GM23338 (cell line): ENCODE measurements around the gene SF3B3. TPM values are rescaled to one million over a fixed set of nuclear protein-coding genes. Genes with fewer than 3 reads are reported as not detected.

Experiments
- ATAC-seq: fragments of 200-7000 bp; cut with Tn5 transposase; 3 replicates; pipeline ENCODE4 v1.9.1; 2020
- DNase-seq: peaks from one replicate; pipeline ENCODE4 v3.0.0-alpha.2; 2015; ENCODE audit warnings: low spot score
- H2AFZ ChIP-seq: fragments of 200-600 bp; sonication (generic); 2 replicates; pipeline ENCODE4 v1.8.0; 2016; ENCODE audit warnings: antibody characterized with exemption, mild to moderate bottlenecking, moderate library complexity
- H3F3A ChIP-seq: fragments of 200-600 bp; sonication (generic); replicated peaks from 2 replicates; pipeline ENCODE4 v1.8.0; 2017; ENCODE audit warnings: antibody characterized with exemption, mixed run types, low read depth
- H3K27ac ChIP-seq: fragments of 200-600 bp; sonication (generic); 2 replicates; pipeline ENCODE4 v1.6.1; 2016; ENCODE audit warnings: low read depth
- H3K27me3 ChIP-seq: fragments of 200-600 bp; sonication (generic); 2 replicates; pipeline ENCODE4 v1.8.0; 2016; ENCODE audit warnings: mild to moderate bottlenecking, mixed run types, moderate library complexity; ENCODE audit not compliant: insufficient read depth
- H3K36me3 ChIP-seq: fragments of 200-600 bp; sonication (generic); 2 replicates; pipeline ENCODE4 v1.8.0; 2016; ENCODE audit warnings: mild to moderate bottlenecking; ENCODE audit not compliant: insufficient read depth
- H3K4me1 ChIP-seq: fragments of 200-600 bp; sonication (generic); 2 replicates; pipeline ENCODE4 v1.8.0; 2016; ENCODE audit warnings: mild to moderate bottlenecking, moderate library complexity; ENCODE audit not compliant: insufficient read depth
- H3K4me2 ChIP-seq: fragments of 200-600 bp; sonication (generic); 2 replicates; pipeline ENCODE4 v1.7.1; 2017; ENCODE audit warnings: mixed run types
- H3K4me3 ChIP-seq: fragments of 200-600 bp; sonication (generic); 2 replicates; pipeline ENCODE4 v1.6.1; 2016; ENCODE audit warnings: mixed run types
- H3K79me2 ChIP-seq: fragments of 200-600 bp; sonication (generic); replicated peaks from 2 replicates; pipeline ENCODE4 v1.8.0; 2017; ENCODE audit warnings: mild to moderate bottlenecking; ENCODE audit not compliant: insufficient read depth
- H3K9me2 ChIP-seq: fragments of 200-600 bp; sonication (generic); 2 replicates; pipeline ENCODE4 v1.8.0; 2017; ENCODE audit not compliant: insufficient read depth
- H4K20me1 ChIP-seq: fragments of 200-600 bp; sonication (generic); replicated peaks from 2 replicates; pipeline ENCODE4 v1.8.0; 2017; ENCODE audit warnings: mild to moderate bottlenecking; ENCODE audit not compliant: insufficient read depth
- H3K27ac Mint-ChIP-seq: 2 replicates; pipeline ENCODE4 v1.8.0; 2020; ENCODE audit warnings: inconsistent platforms, mild to moderate bottlenecking, moderate library complexity, mixed read lengths
- H3K27me3 Mint-ChIP-seq: 3 replicates; pipeline ENCODE4 v1.8.0; 2022; ENCODE audit warnings: low read depth, mild to moderate bottlenecking, moderate library complexity, mixed read lengths, inconsistent platforms; ENCODE audit not compliant: insufficient read depth, poor library complexity
- H3K36me3 Mint-ChIP-seq: 3 replicates; pipeline ENCODE4 v1.8.0; 2021; ENCODE audit warnings: low read depth, mild to moderate bottlenecking, inconsistent platforms, moderate library complexity, mixed read lengths
- H3K4me1 Mint-ChIP-seq: 3 replicates; pipeline ENCODE4 v1.8.0; 2020; ENCODE audit warnings: mild to moderate bottlenecking, inconsistent platforms, mixed read lengths
- H3K4me3 Mint-ChIP-seq: 3 replicates; pipeline ENCODE4 v1.8.0; 2021; ENCODE audit warnings: moderate library complexity, mild to moderate bottlenecking, inconsistent platforms, mixed read lengths
- H3K9me3 Mint-ChIP-seq: 3 replicates; pipeline ENCODE4 v1.8.0; 2020; ENCODE audit warnings: moderate library complexity, mild to moderate bottlenecking, inconsistent platforms, mixed read lengths
- CTCF ChIP-seq, 2 experiments: fragments of 200-600 bp in 1 of 2; sonication (generic) in 1 of 2; conservative IDR thresholded peaks; 2 replicates each; pipeline versions ENCODE4 v1.5.1 to v1.6.1; 2016 to 2017; ENCODE audit warnings: antibody characterized with exemption in 2 of 2, low read depth in 2 of 2, mild to moderate bottlenecking in 2 of 2, moderate library complexity in 1 of 2
- ETS1 ChIP-seq: IDR thresholded peaks from 2 replicates; pipeline ENCODE4 v1.6.1; 2016; ENCODE audit warnings: antibody characterized with exemption
- EZH2 ChIP-seq: fragments of 200-600 bp; sonication (generic); IDR thresholded peaks from one replicate; pipeline ENCODE4 v1.8.0; 2017; ENCODE audit warnings: antibody characterized with exemption, mild to moderate bottlenecking, low read depth; ENCODE audit not compliant: unreplicated experiment
- EZH2phosphoT487 ChIP-seq: fragments of 200-600 bp; sonication (generic); IDR thresholded peaks from one replicate; pipeline ENCODE4 v1.8.1; 2018; ENCODE audit warnings: antibody characterized with exemption; ENCODE audit not compliant: unreplicated experiment
- JUNB ChIP-seq: IDR thresholded peaks from one replicate; pipeline ENCODE4 v1.6.1; 2016; ENCODE audit warnings: antibody characterized with exemption; ENCODE audit not compliant: unreplicated experiment
- NANOG ChIP-seq: IDR thresholded peaks from 2 replicates; pipeline ENCODE4 v1.6.1; 2016; ENCODE audit warnings: antibody characterized with exemption, borderline replicate concordance
- POLR2AphosphoS5 ChIP-seq: IDR thresholded peaks from 2 replicates; pipeline ENCODE4 v1.6.1; 2016; ENCODE audit warnings: antibody characterized with exemption, low read depth
- REST ChIP-seq: IDR thresholded peaks from one replicate; pipeline ENCODE4 v1.6.1; 2018; ENCODE audit warnings: antibody characterized with exemption; ENCODE audit not compliant: unreplicated experiment
- STAT1 ChIP-seq: IDR thresholded peaks from one replicate; pipeline ENCODE4 v1.6.1; 2016; ENCODE audit warnings: antibody characterized with exemption; ENCODE audit not compliant: unreplicated experiment
- ZNF114 ChIP-seq: fragments of 250-450 bp; sonication (Bioruptor Pico); IDR thresholded peaks from 2 replicates; pipeline ENCODE4 v1.5.0; 2020; ENCODE audit warnings: mild to moderate bottlenecking, moderate library complexity
- ZNF331 ChIP-seq: fragments of 250-450 bp; sonication (Bioruptor Pico); IDR thresholded peaks from 2 replicates; pipeline ENCODE4 v1.5.0; 2020; ENCODE audit warnings: low read depth, mild to moderate bottlenecking, moderate library complexity
- long read RNA-seq: library from polyadenylated mRNA; unstranded; transcript quantifications from one replicate; pipeline ENCODE4 v2.0.0, GENCODE V29; 2020; ENCODE audit not compliant: unreplicated experiment
- polyA plus RNA-seq: library from polyadenylated mRNA; unstranded; fragments of >200 nt; fragmentation: Nextera tagmentation; extraction: Ambion mirVana; gene quantifications from 2 replicates; pipeline ENCODE4 v1.2.1, GENCODE V29; 2016
- total RNA-seq: library from RNA; depleted of rRNA; stranded (reverse); fragments of >200 nt; shearing (Covaris generic); gene quantifications from 2 replicates; pipeline ENCODE4 v1.2.3, GENCODE V29; 2014; rRNA removed

SF3B3 gene
- total RNA-seq (289 and 316 TPM in 2 replicates), polyA plus RNA-seq (202 and 203 TPM in 2 replicates)
- long read RNA-seq, full-length matches to known transcripts = 8 of 17 reads
- long read RNA-seq, partial matches to known transcripts = 5 of 17 reads
- long read RNA-seq, other reads (novel, unspliced or antisense) = 4 of 17 reads

DNA sequence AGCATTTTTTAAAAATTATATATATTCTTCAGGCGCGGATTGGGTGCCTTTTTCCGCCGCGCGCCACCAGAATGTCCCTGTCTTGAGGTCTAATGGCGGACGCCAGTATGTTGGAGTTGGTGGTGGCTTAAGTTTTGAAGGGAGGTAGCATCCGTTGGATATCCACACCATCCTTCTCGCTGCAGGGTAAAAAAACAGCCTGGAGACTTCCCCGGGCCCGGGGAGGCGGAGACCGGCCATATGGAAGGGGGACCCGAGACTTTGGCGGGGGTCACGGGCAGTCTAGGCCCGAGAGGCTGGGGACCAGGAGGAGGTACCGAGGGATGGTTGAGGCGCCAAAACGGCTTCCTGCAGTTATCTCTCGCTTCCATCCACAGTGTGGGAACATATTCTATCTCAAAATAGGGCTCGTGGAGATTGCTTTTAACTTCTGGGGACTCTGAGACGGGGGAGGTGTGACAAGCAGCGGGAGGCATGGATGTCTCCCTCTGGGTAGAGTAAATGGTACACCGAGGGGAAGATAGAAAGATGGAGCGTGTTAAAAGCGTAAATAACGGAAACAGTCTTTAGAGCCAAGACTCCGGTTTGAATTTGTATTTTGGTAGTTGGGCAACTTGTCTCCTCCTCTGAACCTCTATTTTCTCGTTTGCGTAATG lies at the start of gene SF3B3:
SF3B3 (plus strand) TSS at position 74 of the 656 bp plus-strand sequence. CDS start 2,841 bp downstream, outside the sequence.
- H4K20me1 ChIP-seq = peaks cover 34% of the 10 kb centered on the region
- peaks cover 52% of the 10 kb centered on the region for H3K36me3 Mint-ChIP-seq
- H3F3A ChIP-seq = peaks cover 19% of the 10 kb centered on the region

DNA sequence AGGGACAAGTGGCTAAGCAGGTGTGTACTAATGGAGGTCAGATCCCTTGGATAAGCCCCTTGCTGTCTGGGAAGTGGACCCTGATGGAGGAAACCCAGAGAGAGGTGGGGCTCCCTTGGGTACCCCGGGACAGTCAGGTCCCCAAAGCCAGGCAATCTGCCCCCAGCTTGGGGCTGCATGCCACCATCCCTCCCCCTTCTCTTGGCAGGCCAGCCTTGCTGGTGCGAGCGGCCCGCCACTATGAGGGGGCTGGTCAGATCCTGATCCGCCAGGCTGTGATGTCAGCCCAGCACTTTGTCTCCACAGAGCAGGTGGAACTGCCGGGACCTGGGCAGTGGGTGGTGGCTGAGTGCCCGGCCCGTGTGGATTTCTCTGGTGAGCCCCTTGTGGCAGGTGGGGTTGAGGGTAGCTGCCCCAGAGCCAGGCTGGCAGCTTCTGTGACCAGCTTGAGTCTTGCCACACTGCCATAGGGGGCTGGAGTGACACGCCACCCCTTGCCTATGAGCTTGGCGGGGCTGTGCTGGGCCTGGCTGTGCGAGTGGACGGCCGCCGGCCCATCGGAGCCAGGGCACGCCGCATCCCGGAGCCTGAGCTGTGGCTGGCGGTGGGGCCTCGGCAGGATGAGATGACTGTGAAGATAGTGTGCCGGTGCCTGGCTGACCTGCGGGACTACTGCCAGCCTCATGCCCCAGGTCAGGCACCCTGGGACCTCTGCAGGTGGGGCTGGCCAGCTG lies 49.1 kb upstream of the SF3B3 start:
- Histone ChIP-seq H3K27ac (no peak overlapping the region), H3K4me2 (no peak overlapping the region), H3K36me3 (no peaks in the 10 kb centered on the region), H4K20me1 (no peaks in the 10 kb centered on the region), H2AFZ (no peak overlapping the region), H3K4me3 (no peak overlapping the region), H3K4me1 (no peaks in the 10 kb centered on the region), H3F3A (no peaks in the 10 kb centered on the region), H3K79me2 (no peaks in the 10 kb centered on the region), H3K27me3 (no peaks in the 10 kb centered on the region), H3K9me2 (no peaks in the 10 kb centered on the region)
- H3K27me3 Mint-ChIP-seq = peaks cover 9% of the 10 kb centered on the region
- no peak for ATAC-seq
- no peak overlapping the region for H3K27ac Mint-ChIP-seq
- no peaks in the 10 kb centered on the region; the same call in 2 of the 3 replicates for H3K36me3 Mint-ChIP-seq
- H3K9me3 Mint-ChIP-seq = no peaks in the 10 kb centered on the region
- DNase-seq = no peak
- no peak overlapping the region for H3K4me3 Mint-ChIP-seq
- H3K4me1 Mint-ChIP-seq = peaks cover 13% of the 10 kb centered on the region; the same call in 2 of the 3 replicates
- TF ChIP-seq NANOG (no peak), ETS1 (no peak), ZNF114 (CRISPR knock-in tag) (no peak), POLR2AphosphoS5 (no peak), EZH2 (no peak), ZNF331 (CRISPR knock-in tag) (no peak), REST (no peak), STAT1 (no peak), JUNB (no peak), EZH2phosphoT487 (no peak)

More for the DNA sequence above, at the start of gene SF3B3:
- TF ChIP-seq CTCF (conservative IDR thresholded peaks at IDR 0.05; ENCODE audit: low read depth in 2 of 2) (no peak), POLR2AphosphoS5 (peak; percentile 88)
- peak within 1 kb of the TSS; percentile 14; the same call in 1 of the 2 replicates for H2AFZ ChIP-seq
- DNase-seq = peak; percentile 70
- peaks cover 32% of the 10 kb centered on the region for H3K4me1 Mint-ChIP-seq
- H3K9me3 Mint-ChIP-seq = no peaks in the 10 kb centered on the region; the same call in 1 of the 3 replicates
- H3K27ac ChIP-seq = peak within 1 kb of the TSS; percentile 86
- peaks cover 67% of the 10 kb centered on the region for H3K79me2 ChIP-seq
- peak; percentile 72 for ATAC-seq
- H3K27ac Mint-ChIP-seq = peak within 1 kb of the TSS; percentile 99
- H3K4me1 ChIP-seq = peaks cover 19% of the 10 kb centered on the region
- H3K4me2 ChIP-seq = peak within 1 kb of the TSS; percentile 94
- H3K36me3 ChIP-seq = peaks cover 21% of the 10 kb centered on the region
- H3K4me3 Mint-ChIP-seq = peak within 1 kb of the TSS; percentile 99
- H3K9me2 ChIP-seq = no peaks in the 10 kb centered on the region
- H3K27me3 ChIP-seq = no peaks in the 10 kb centered on the region
- peaks cover 18% of the 10 kb centered on the region for H3K27me3 Mint-ChIP-seq
- peak within 1 kb of the TSS; percentile 85 for H3K4me3 ChIP-seq
